ENCODE results near the gene PLB1.

The PLB1 gene, protein sequence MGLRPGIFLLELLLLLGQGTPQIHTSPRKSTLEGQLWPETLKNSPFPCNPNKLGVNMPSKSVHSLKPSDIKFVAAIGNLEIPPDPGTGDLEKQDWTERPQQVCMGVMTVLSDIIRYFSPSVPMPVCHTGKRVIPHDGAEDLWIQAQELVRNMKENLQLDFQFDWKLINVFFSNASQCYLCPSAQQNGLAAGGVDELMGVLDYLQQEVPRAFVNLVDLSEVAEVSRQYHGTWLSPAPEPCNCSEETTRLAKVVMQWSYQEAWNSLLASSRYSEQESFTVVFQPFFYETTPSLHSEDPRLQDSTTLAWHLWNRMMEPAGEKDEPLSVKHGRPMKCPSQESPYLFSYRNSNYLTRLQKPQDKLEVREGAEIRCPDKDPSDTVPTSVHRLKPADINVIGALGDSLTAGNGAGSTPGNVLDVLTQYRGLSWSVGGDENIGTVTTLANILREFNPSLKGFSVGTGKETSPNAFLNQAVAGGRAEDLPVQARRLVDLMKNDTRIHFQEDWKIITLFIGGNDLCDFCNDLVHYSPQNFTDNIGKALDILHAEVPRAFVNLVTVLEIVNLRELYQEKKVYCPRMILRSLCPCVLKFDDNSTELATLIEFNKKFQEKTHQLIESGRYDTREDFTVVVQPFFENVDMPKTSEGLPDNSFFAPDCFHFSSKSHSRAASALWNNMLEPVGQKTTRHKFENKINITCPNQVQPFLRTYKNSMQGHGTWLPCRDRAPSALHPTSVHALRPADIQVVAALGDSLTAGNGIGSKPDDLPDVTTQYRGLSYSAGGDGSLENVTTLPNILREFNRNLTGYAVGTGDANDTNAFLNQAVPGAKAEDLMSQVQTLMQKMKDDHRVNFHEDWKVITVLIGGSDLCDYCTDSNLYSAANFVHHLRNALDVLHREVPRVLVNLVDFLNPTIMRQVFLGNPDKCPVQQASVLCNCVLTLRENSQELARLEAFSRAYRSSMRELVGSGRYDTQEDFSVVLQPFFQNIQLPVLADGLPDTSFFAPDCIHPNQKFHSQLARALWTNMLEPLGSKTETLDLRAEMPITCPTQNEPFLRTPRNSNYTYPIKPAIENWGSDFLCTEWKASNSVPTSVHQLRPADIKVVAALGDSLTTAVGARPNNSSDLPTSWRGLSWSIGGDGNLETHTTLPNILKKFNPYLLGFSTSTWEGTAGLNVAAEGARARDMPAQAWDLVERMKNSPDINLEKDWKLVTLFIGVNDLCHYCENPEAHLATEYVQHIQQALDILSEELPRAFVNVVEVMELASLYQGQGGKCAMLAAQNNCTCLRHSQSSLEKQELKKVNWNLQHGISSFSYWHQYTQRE (N-terminal part only)

DNA sequence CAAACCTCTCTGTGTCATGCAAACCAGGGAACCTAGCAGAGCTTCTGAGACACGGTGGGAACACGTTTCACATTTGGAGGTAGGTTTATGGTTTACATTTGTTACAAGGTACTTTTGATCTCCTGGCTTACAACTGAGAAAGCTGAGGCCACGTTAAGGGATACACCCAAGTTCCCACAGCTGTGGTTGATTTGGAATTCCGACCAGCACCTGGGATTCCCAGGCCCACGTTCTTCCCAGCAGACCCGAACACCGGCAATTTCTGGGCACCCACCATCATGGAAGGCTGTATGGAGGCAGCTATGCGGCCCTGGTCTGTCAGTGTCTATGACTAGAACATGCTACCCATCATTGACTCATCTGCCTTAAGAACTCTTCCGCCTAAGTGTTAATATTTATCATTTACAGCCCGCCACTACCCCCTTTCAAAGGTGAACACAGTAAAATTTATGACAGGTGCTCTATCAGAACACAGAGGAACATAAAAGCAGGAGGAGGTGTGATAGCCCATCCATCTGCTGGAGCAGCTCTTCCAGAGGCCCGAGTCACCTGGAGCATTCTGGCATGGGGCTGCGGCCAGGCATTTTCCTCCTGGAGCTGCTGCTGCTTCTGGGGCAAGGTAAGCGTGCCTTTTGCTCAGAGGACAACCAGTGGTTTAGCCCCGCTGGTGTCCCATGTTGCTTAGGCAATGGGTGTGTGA is at the start of gene PLB1:
Gene PLB1, plus strand, starts transcription at position 510 of the 700 bp plus-strand sequence. Its CDS starts 55 bp downstream, at position 565.
- no peak for DNase-seq (ENCODE audit: low read depth)

DNA sequence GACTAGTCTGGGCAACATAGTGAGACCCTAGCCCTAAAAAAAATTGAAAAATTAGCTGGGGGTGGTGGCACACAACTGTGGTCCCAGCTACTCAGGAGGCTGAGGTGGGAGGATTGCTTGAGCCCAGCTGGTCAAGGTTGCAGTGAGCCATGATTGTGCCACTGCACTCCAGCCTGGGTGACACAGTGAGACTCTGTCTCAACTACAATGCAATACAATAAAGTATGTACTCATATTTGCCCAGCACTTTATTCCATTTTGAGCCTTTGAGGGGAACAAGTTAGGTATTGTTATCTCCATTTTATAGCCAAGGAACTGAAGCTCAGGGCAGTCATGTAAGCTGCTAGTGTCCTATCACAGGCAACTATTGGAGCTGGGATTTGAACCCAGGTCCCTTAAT is 49.3 kb upstream of the PLB1 start:
- no peak for DNase-seq (ENCODE audit: low read depth)

GRCh38 chr2:28447086-28447485 is 48.8 kb upstream of the PLB1 start:
- DNase-seq (ENCODE audit: low read depth): no peak

- no peak for DNase-seq (ENCODE audit: low read depth)
Measured at GRCh38 chr2:28447943-28448792, 47.7 kb upstream of the PLB1 start.

DNA sequence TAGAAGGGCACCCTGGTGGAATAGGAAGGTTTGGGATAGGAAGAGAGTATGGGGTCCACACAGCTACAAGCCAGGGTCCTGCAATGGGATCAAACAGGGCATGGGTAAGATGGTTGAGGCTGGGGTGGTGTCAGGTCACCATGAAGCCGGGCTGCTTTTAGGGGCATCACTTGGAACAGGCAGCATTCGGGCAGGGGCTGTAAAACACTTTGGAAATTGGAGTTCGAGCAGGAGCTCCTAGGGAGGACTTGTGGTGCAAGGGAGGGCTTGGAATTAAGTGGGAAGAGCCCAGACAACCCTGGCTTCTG is 47.1 kb upstream of the PLB1 start:
- DNase-seq (ENCODE audit: low read depth): no peak

- DNase-seq (ENCODE audit: low read depth): no peak
Measured at GRCh38 chr2:28449126-28449487, 46.8 kb upstream of the PLB1 start.

DNA sequence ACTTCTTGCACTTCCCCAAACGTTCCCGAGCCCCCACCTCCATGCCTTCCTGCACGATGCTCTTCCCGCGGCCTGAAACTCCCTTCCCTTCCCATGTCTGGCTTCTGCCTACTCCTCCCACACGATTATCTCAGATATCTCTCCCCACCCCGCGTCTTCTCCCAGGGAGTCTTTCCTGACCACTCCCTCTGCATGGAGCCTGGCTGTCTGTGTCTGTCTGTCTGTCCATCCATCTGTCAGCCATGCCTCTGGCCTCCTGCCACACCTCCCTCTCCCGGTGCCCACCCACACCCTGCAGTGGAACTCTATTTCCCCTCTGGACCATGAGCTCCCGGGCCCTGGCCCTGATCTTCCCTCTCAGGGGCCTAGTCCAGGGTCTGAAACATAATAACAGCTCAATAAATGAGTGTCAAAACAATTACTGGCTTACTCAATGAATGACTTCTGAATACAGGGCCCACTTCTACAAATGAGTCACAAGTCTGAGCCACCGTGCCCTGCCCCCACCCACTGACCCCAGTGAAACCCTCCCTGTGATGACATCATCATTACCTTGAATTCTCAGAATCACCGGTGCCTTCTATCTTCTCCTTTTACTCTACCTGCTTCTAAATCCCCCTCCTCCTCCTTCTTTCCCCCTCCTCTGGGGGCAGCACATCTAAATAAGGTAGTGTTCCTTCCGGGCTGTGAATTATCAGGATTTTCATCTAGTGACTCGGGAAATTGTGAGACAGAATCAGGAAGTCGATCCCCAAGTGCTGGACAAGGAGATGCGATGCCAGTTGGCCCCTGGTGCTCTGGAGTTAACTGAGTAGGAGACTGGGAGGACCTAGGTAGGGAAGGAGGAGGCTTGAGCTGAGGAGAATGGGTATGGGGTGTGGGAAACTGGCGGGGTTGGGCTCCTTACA is 46.1 kb upstream of the PLB1 start:
- no peak for DNase-seq (ENCODE audit: low read depth)

DNA sequence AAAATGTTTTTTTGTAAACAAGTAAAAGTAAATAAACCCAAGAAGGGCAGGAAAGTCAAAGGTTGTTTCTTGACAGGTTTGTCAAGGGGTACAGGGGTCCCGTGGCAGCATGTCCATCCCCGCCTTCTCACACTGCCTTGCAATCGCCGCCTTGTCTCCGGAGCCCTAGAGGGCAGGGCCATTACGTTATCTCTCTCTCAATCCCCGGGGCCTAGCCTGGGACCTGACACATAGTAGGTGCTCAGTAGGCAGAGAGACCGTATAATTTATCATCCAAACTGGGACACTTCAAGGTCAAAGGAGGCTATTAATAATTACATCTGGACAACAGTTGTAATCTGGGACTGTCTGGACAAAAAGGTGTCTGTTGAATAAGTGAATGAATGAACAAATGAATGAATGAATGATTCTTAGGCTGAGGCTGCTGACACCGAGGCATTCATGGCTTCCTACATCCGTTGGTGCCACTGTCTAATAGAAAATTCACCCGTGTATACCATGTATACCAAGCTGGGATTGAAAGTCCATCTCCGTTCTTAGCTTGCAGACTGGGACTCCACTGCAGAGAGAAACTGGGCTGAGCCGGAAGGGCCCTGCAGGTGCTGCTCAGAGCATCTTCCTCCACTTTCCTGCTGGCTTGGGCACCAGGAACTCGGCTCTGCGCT is 44.8 kb upstream of the PLB1 start:
- no peak for DNase-seq (ENCODE audit: low read depth)

- DNase-seq (ENCODE audit: low read depth): no peak
Measured at GRCh38 chr2:28451793-28452533, 43.9 kb upstream of the PLB1 start.

DNA sequence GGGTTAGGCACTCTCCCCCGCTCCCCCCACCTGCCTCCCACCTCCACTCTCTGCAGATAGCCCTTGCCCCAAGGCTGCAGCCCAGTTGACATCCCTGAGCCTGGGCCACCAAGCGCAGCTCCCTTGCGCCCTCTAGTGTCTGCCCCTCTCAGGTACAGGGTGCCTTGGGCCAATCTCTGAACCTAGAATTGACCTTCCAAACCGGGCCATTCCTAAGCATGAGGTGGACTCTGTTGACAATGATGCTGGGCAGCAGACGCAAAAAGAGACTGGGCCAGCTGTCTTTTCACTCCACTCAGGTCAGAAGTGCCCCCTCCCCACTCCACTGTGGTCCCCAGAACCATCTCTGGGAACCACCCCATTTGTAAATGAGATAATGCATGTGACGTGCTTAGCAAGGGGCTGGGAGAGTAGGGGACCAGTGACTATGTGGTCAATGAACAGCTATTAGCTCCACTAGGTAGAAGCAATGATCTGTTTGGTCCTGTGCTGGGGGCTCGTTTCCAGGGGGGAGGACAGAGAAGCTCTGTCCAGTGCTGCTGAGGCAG is 43.3 kb upstream of the PLB1 start:
- peak; percentile 60 for DNase-seq (ENCODE audit: low read depth)

DNA sequence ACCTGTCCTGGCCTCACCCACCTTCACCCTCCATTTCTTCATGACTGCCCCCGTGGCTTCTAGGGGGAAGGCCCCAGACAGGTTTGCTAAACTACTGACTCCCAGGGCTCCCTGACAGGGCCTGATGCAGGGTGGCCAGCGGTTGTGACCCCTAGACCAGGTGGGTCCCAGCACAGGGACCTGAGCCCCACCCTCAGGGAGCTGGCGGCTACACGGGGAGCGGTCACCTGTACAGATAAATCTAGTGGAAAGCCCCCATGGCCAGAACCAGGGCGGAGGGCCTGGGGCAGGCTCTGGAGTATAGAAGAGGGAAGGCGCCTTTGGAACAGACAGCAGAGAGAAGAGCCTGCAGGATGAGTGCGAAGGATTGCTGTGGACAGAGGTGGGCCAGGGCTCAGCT is 42.5 kb upstream of the PLB1 start:
- DNase-seq (ENCODE audit: low read depth): no peak

GRCh38 chr2:28454016-28454930 is 41.6 kb upstream of the PLB1 start:
- no peak for DNase-seq (ENCODE audit: low read depth)

DNA sequence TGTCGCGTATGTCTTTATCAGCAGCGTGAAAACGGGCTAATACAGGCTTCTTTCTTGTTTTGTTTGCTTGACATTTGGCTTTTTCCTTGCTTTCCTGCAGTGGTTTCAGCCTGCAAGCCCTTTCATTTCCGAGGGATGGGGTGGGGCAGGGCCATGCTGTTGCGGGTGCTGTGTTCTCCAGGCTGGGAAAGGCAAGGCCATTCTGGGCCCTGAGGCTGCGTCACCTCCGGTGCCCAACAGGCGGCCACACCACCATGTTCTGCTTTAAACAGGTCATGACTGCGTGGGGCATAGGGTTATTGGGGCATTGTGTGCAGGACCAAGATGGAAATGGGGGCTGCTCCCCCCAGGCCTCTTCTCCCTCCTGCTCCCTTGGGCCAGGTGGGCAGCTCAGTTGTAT is 38.6 kb upstream of the PLB1 start:
- DNase-seq (ENCODE audit: low read depth): no peak

DNA sequence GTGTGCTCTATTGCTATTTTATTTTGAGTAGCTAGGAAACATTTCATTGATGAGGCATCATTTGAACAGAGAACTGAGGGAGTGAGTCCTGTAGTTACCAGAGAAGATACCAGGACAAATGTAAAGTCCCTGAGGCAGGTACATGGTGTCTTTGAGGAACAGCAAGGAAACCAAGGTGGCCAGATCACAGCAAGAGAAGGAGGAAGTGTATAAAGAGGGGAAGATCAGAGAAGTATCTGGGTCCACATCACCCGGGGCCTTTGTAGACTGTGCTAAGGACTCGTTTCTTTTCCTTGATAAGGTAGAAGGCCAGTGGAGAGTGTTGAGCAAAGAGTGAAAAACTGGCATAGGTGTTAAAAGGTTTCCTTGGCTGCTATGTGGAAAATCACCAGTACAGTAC is 34.8 kb upstream of the PLB1 start:
- DNase-seq (ENCODE audit: low read depth): no peak

- no peak for DNase-seq (ENCODE audit: low read depth)
Measured at GRCh38 chr2:28462122-28462521, 33.7 kb upstream of the PLB1 start.

- no peak for DNase-seq (ENCODE audit: low read depth)
Measured at GRCh38 chr2:28463211-28463816, 32.5 kb upstream of the PLB1 start.

GRCh38 chr2:28463893-28464292 is 32.0 kb upstream of the PLB1 start:
- no peak for DNase-seq (ENCODE audit: low read depth)
